HG03025 (cell line): ENCODE data around the gene CCDC92.

Source experiments
- ATAC-seq: cut with Tn5 transposase; IDR thresholded peaks from one replicate; pipeline ENCODE4 v1.9.1; 2021; ENCODE audit warnings: mild to moderate bottlenecking, moderate library complexity; ENCODE audit not compliant: unreplicated experiment, low FRiP score

Gene CCDC92

DNA sequence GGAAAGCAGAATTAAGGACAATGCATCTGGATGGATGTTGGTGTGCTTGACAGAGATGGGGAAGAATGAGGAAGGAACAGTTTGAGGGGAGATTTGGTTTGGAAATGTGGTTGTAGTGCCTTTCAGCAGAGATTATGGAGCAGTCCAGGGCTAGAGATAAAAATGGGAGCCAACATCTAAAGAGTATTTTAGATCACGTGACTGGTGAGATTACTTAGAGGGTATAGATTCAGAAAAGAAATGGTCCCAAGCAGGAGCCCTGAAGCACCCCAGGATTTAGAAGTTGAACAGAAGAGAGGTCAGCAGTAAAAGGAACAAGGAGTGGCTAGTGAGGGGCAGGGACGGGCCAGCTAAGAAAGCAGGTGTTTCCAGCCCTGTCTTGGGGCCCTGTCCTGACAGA, 30.0 kb upstream of the CCDC92 start:
- ATAC-seq: no peak

DNA sequence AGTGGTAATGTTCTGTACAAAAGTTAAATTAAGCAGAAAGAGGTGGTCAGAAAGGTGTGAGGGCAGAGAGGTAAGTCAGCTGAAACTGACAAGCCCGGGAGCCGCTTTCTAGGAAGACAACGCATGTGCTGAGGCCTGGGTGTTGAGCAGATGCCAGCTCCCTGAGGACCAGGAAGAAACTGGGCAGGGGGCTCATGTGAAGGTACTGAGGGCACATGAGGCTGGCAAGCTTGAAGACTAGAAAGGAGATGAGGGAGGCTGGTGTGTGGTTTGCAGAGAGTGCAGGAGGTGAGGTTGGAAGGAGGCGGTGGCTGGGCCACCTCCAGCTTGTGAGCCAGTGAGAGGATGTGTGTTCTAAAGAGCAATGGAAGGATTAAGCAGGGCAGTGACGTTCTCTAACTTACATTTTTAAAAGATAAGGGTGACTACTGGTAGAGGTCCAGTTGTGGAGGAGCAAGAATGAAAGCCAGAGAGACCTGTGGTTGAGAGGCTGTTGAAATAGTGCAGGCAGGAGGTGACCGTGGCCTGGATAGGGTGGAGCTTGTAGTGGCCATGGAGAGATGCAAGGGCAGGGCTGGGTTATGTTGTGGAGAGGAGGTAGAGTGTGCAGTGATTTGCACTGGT, 29.5 kb upstream of the CCDC92 start:
- ATAC-seq: no peak

DNA sequence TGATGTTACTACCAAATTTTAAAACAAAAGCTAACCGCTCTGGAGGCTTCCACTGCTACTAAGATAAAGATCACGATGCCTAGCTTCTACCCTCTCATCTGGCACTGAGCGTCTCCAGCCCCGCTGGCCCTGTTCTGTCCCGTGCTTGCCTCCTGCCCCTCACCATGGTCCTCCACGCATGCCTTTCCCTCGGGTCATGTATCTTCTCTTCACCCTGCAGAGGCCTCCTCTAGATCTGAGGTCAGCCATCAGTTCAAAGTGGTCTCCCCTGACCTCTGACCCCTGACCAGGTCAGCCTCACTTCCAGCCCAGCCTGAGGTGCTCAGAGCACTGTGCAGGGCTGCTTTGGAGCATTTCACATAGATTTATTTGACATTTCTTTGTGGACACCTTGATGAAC, 28.7 kb upstream of the CCDC92 start:
- ATAC-seq: no peak

GRCh38 chr12:124000111-124000510, 27.5 kb upstream of the CCDC92 start:
- ATAC-seq: no peak

DNA sequence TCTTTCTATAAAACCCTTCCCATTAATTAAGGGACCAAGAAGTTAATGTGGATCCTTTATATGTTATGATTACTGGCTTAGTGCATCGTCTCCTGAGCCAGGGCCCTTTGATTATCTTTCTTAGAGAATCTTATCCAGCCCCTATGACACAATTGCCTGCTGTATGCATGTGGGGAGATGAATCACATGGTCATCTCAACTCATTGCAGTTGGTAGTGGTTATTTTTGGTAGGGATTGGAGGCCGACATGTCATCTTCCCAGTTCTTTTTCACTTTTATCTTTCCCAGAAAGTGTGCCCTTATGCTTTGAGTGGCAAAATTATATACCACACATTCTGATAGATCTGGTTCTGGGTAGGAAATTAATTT, 26.3 kb upstream of the CCDC92 start:
- no peak for ATAC-seq

GRCh38 chr12:123998344-123998990, 25.8 kb upstream of the CCDC92 start:
- ATAC-seq: no peak

- no peak for ATAC-seq
These were observed 25.3 kb upstream of the CCDC92 start for GRCh38 chr12:123997908-123998307.

GRCh38 chr12:123997033-123997822, 24.6 kb upstream of the CCDC92 start:
- ATAC-seq: no peak

- ATAC-seq: no peak
These were observed 23.9 kb upstream of the CCDC92 start for GRCh38 chr12:123996581-123996980.

GRCh38 chr12:123995023-123995748, 22.6 kb upstream of the CCDC92 start:
- no peak for ATAC-seq

DNA sequence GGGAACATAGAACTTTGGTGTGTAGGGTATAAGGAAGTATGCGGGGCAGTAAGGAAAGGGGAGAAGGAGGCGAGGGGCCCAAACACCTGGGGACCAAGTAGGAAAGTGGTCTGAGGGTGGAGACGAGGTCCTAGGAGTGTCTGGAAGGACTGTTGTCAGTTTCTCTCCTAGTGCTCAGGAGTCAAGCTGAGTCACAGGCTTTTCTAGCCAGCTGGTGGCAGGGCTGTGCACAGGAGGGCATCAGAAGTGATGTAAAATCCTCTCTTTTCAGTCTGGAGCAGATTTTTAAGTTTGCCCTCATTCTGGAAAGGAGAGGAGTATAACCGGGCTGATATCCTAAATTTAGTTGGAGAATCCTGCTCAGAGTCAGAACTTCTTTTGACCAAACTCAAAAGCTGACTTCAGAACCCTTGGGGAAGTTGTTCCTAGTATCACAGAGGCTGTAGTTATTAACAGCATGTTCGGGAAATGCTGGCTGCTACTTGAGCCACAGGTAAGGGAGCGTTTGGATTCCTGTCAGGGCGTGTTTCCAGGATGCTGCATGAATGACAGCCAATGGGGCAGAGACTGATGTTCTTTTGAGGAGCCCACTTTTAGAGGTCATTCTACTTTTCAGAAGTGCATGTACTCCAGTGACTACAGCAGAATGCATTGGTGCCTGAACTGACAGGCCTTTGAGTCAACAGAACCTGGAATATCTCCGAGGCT, 19.6 kb upstream of the CCDC92 start:
- no peak for ATAC-seq

- no peak for ATAC-seq
These were observed 18.8 kb upstream of the CCDC92 start for GRCh38 chr12:123991372-123991951.

- no peak for ATAC-seq
These were observed 17.9 kb upstream of the CCDC92 start for GRCh38 chr12:123990511-123990910.

DNA sequence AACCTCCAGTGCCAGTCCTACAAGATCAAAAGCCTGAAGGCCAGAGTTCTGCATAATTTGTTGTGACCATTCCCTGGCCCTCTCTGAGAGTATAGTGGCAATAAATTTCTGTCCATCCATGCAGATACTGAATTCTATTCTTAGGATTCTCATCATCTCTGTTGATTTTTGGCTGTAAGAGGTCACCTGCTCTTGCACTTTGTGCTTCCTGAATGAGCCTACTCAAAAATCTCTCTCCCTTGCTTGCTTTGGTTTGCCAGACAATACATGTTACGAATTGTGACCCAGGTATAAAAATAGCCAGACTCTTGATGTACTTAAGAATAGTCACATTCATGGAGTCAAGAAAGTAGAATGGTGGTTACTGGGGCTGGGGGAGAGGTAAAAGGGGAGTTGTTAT, 17.1 kb upstream of the CCDC92 start:
- no peak for ATAC-seq

- ATAC-seq: no peak
These were observed 16.5 kb upstream of the CCDC92 start for GRCh38 chr12:123989168-123989567.

DNA sequence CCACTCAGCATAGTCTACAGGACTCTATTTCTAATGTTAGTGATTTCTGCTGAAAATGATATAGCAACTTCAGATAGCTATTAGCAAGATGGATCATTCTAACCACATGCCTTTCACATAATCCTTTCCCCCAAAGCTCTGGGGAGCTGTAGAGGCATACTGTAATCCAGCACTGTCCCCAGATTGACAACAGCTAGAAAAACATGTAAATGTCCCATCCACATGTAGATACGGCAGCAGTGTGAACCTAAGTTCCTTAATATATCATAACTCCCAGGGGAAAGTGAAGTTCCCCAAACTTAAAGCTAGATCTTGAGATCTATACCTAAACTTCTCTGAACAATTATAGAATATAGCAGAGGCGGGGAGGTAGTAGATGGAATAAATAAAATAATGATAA, 14.4 kb upstream of the CCDC92 start:
- no peak for ATAC-seq

GRCh38 chr12:123986374-123986965, 13.8 kb upstream of the CCDC92 start:
- no peak for ATAC-seq

- no peak for ATAC-seq
These were observed 12.3 kb upstream of the CCDC92 start for GRCh38 chr12:123984903-123985302.

DNA sequence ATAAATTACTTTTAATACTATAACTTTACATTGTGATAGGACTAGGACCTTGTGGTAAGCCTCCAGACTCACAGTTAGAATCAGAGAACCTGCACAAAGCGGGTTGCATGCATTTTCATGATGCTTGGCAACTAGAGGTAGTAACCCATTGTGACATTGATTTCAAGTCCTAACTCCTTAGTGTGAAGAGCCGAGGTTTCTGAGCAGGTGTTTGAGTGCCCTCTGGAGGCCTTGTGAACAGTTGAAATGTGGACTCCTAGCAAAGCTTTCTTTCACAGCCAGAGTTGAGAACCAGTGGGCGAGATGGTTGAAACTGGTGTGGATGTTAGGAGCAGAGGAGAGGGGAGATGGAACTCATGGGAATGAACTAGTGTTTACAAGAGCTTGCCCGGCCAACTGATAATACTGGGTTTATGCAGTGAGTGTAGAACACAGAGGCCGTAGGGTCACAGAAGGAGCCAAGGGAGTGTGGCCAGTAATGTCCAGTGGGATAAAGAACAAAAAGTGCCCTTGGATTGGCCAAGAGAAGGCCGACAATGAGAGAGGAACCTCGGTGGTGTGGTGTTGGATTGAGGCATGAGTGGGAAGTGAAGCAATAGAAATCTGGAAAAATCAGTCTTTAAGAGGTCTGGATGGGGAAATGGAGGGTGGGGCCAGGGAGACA, 11.3 kb upstream of the CCDC92 start:
- no peak for ATAC-seq
